H1 (cell line): ENCODE results near the gene EFCAB10. TPM values are rescaled to one million over a fixed set of nuclear protein-coding genes. Genes with fewer than 3 reads are reported as not detected.

Source experiments
- CTCF ChIA-PET: fragments of 300-600 bp; sonication (Branson Sonifier 250); formaldehyde crosslinking; loops from one replicate; lab custom pipeline; 2021; ENCODE audit not compliant: partially characterized antibody; lab: Charles Lee
- POLR2A ChIA-PET: fragments of 300-600 bp; sonication (Branson Sonifier 250); formaldehyde crosslinking; loops from one replicate; lab custom pipeline; 2021; ENCODE audit warnings: inconsistent platforms; ENCODE audit not compliant: partially characterized antibody; lab: Charles Lee
- DNase-seq, 2 experiments: peaks; one replicate each; pipeline versions ENCODE4 v3.0.0 to v3.0.0-alpha.2; 2010 to 2022; ENCODE audit warnings: low spot score in 2 of 2, low read depth in 1 of 2, mixed read lengths in 1 of 2
- FAIRE-seq: peaks from 2 replicates; lab custom pipeline; 2011; peaks lifted over from hg19 to GRCh38; lab: Jason Lieb, UNC
- H2AFZ ChIP-seq: 2 replicates; pipeline ENCODE4 v1.8.1; 2012; ENCODE audit warnings: low read length, inconsistent platforms
- H2AK5ac ChIP-seq: 2 replicates; pipeline ENCODE4 v1.6.1; 2013; ENCODE audit warnings: low read depth, low read length
- H2BK120ac ChIP-seq: replicated peaks from 2 replicates; pipeline ENCODE3; 2013; ENCODE audit warnings: low read depth, low read length, inconsistent platforms
- H2BK12ac ChIP-seq: 2 replicates; pipeline ENCODE4 v1.6.1; 2013; ENCODE audit warnings: low read depth, low read length
- H2BK15ac ChIP-seq: 2 replicates; pipeline ENCODE4 v1.6.1; 2013; ENCODE audit warnings: low read length
- H2BK20ac ChIP-seq: 2 replicates; pipeline ENCODE4 v1.6.1; 2013; ENCODE audit warnings: low read length
- H2BK5ac ChIP-seq: 2 replicates; pipeline ENCODE4 v1.6.1; 2013; ENCODE audit warnings: low read depth, low read length
- H3K14ac ChIP-seq: 2 replicates; pipeline ENCODE4 v1.6.1; 2013; ENCODE audit warnings: inconsistent platforms; ENCODE audit not compliant: insufficient read length
- H3K18ac ChIP-seq: 2 replicates; pipeline ENCODE4 v1.6.1; 2013; ENCODE audit warnings: low read length; ENCODE audit errors: extremely low read depth
- H3K23ac ChIP-seq: 2 replicates; pipeline ENCODE4 v1.6.1; 2013; ENCODE audit warnings: inconsistent platforms; ENCODE audit not compliant: insufficient read length
- H3K23me2 ChIP-seq: 2 replicates; pipeline ENCODE4 v1.6.1; 2013; ENCODE audit warnings: low read depth, low read length
- H3K27ac ChIP-seq: 2 replicates; pipeline ENCODE4 v1.6.1; 2011; ENCODE audit warnings: low read depth, low read length, inconsistent platforms
- H3K27me3 ChIP-seq, 4 experiments: replicated peaks in 1 of 4; 1 replicate in 1 of 4; 2 replicates in 3 of 4; pipeline versions ENCODE4 v1.6.1 to v1.8.1; 2011 to 2013; ENCODE audit warnings: low read length in 3 of 4, mild to moderate bottlenecking in 3 of 4, inconsistent platforms in 2 of 4, mixed read lengths in 2 of 4, moderate library complexity in 1 of 4; ENCODE audit not compliant: control insufficient read depth in 3 of 4, insufficient read depth in 3 of 4; ENCODE audit errors: extremely low read depth in 1 of 4
- H3K36me3 ChIP-seq, 4 experiments: 2 replicates each; pipeline versions ENCODE4 v1.6.1 to v1.8.1; 2011 to 2013; ENCODE audit warnings: mild to moderate bottlenecking in 4 of 4, low read length in 3 of 4, moderate library complexity in 2 of 4, control low read depth in 1 of 4, inconsistent platforms in 1 of 4; ENCODE audit not compliant: insufficient read depth in 4 of 4, control insufficient read depth in 2 of 4
- H3K4ac ChIP-seq: replicated peaks from 2 replicates; pipeline ENCODE3; 2013; ENCODE audit warnings: low read length, low read depth, mixed read lengths, inconsistent platforms; ENCODE audit not compliant: insufficient read length
- H3K4me1 ChIP-seq, 4 experiments: replicated peaks in 1 of 4; 1 replicate in 1 of 4; 2 replicates in 3 of 4; pipeline versions ENCODE4 v1.6.1 to v1.8.1; 2011 to 2013; ENCODE audit warnings: low read length in 3 of 4, inconsistent platforms in 2 of 4, mixed read lengths in 1 of 4; ENCODE audit not compliant: insufficient read depth in 4 of 4, control insufficient read depth in 3 of 4
- H3K4me2 ChIP-seq, 2 experiments: 2 replicates each; pipeline versions ENCODE4 v1.6.1 to v1.8.1; 2011 to 2013; ENCODE audit warnings: low read depth in 2 of 2, low read length in 2 of 2, control low read depth in 1 of 2, inconsistent platforms in 1 of 2, mild to moderate bottlenecking in 1 of 2; ENCODE audit not compliant: insufficient read depth in 1 of 2
- H3K4me3 ChIP-seq, 4 experiments: fragments of 200-600, 300-600 bp in 1 of 4; sonication (generic), shearing (Covaris generic), sonication (Bioruptor Twin) in 1 of 4; 2 replicates each; pipeline versions ENCODE4 v1.5.1 to v1.8.1; 2011 to 2016; ENCODE audit warnings: low read length in 4 of 4, low read depth in 3 of 4, control low read depth in 2 of 4, inconsistent platforms in 2 of 4, mild to moderate bottlenecking in 2 of 4, mixed read lengths in 1 of 4, moderate library complexity in 1 of 4; ENCODE audit not compliant: insufficient read depth in 2 of 4; ENCODE audit errors: extremely low read depth in 1 of 4
- H3K56ac ChIP-seq: replicated peaks from 2 replicates; pipeline ENCODE3; 2013; ENCODE audit warnings: low read depth, mild to moderate bottlenecking, mixed read lengths, low read length, inconsistent platforms; ENCODE audit not compliant: insufficient read length
- H3K79me1 ChIP-seq: 2 replicates; pipeline ENCODE4 v1.6.1; 2013; ENCODE audit warnings: low read depth, low read length, control low read depth
- H3K79me2 ChIP-seq, 2 experiments: 2 replicates each; pipeline versions ENCODE4 v1.6.1 to v1.8.1; 2012 to 2013; ENCODE audit warnings: low read length in 2 of 2, mild to moderate bottlenecking in 2 of 2, inconsistent platforms in 1 of 2; ENCODE audit not compliant: insufficient read depth in 2 of 2, control insufficient read depth in 1 of 2
- H3K9ac ChIP-seq, 4 experiments: replicated peaks in 1 of 4; 1 replicate in 1 of 4; 2 replicates in 3 of 4; pipeline versions ENCODE4 v1.6.1 to v1.8.1; 2011 to 2013; ENCODE audit warnings: low read depth in 3 of 4, low read length in 3 of 4, control low read depth in 2 of 4, mild to moderate bottlenecking in 2 of 4, moderate library complexity in 2 of 4, inconsistent platforms in 1 of 4; ENCODE audit errors: extremely low read depth in 1 of 4
- H3K9me3 ChIP-seq, 2 experiments: 2 replicates each; pipeline versions ENCODE4 v1.6.1 to v1.8.1; 2012 to 2013; ENCODE audit warnings: mild to moderate bottlenecking in 2 of 2, moderate library complexity in 2 of 2, control low read depth in 1 of 2, inconsistent platforms in 1 of 2, low read depth in 1 of 2, low read length in 1 of 2, mixed read lengths in 1 of 2; ENCODE audit not compliant: insufficient read depth in 2 of 2
- H4K20me1 ChIP-seq, 2 experiments: replicated peaks in 1 of 2; 2 replicates each; pipeline versions ENCODE3 to v1.8.1; 2011 to 2013; ENCODE audit warnings: inconsistent platforms in 2 of 2, low read length in 2 of 2, mild to moderate bottlenecking in 1 of 2; ENCODE audit not compliant: insufficient read depth in 2 of 2, control insufficient read depth in 1 of 2
- H4K5ac ChIP-seq: 2 replicates; pipeline ENCODE4 v1.6.1; 2013; ENCODE audit warnings: low read length, low read depth, mixed read lengths, inconsistent platforms; ENCODE audit not compliant: insufficient read length
- H4K8ac ChIP-seq: 2 replicates; pipeline ENCODE4 v1.8.0; 2013; ENCODE audit warnings: mild to moderate bottlenecking, moderate library complexity, low read length, inconsistent platforms; ENCODE audit not compliant: insufficient read depth; ENCODE audit errors: extremely low read depth
- H4K91ac ChIP-seq: replicated peaks from 2 replicates; pipeline ENCODE3; 2013; ENCODE audit warnings: low read length, mixed read lengths, inconsistent platforms; ENCODE audit not compliant: insufficient read length
- ASH2L ChIP-seq: fragments of 200-600, 300-600 bp; sonication (generic); IDR thresholded peaks from one replicate; pipeline ENCODE4 v1.7.1; 2017; ENCODE audit warnings: low read length
- ATF2 ChIP-seq: IDR thresholded peaks from 2 replicates; pipeline ENCODE4 v1.6.1; 2012; ENCODE audit warnings: low read length, inconsistent platforms
- CBX5 ChIP-seq: fragments of 300-800, 300-1000 bp; sonication (generic); IDR thresholded peaks from 2 replicates; pipeline ENCODE4 v1.7.1; 2016; ENCODE audit warnings: antibody characterized with exemption, low read length, low read depth
- EP300 ChIP-seq, 2 experiments: IDR thresholded peaks; 1 replicate in 1 of 2; 2 replicates in 1 of 2; pipeline ENCODE4 v1.6.1; 2011 to 2012; ENCODE audit warnings: low read depth in 2 of 2, low read length in 2 of 2, mild to moderate bottlenecking in 2 of 2, borderline replicate concordance in 1 of 2, inconsistent platforms in 1 of 2, moderate library complexity in 1 of 2
- HDAC6 ChIP-seq: IDR thresholded peaks from one replicate; pipeline ENCODE4 v1.7.1; 2012; ENCODE audit warnings: low read depth, mild to moderate bottlenecking, inconsistent platforms, low read length, moderate library complexity
- JUN ChIP-seq: IDR thresholded peaks from 2 replicates; pipeline ENCODE4 v1.6.1; 2011; ENCODE audit warnings: low read depth, mild to moderate bottlenecking, improper control_type of control experiment, low read length
- KDM1A ChIP-seq: fragments of 200-600, 300-600 bp; sonication (generic); IDR thresholded peaks from 2 replicates; pipeline ENCODE4 v1.7.1; 2016; ENCODE audit warnings: mild to moderate bottlenecking, low read length, borderline replicate concordance
- POLR2A ChIP-seq, 2 experiments: IDR thresholded peaks; 1 replicate in 1 of 2; 2 replicates in 1 of 2; pipeline ENCODE4 v1.6.1; 2011; ENCODE audit warnings: low read depth in 2 of 2, low read length in 2 of 2, mild to moderate bottlenecking in 2 of 2; ENCODE audit errors: control extremely low read depth in 1 of 2
- TAF1 ChIP-seq: IDR thresholded peaks from 2 replicates; pipeline ENCODE4 v1.6.1; 2011; ENCODE audit warnings: mild to moderate bottlenecking, low read depth, low read length
- TEAD4 ChIP-seq: IDR thresholded peaks from 2 replicates; pipeline ENCODE4 v1.6.1; 2012; ENCODE audit warnings: low read depth, low read length, inconsistent platforms, mixed read lengths
- WGBS, 2 experiments: shearing (Covaris generic) in 1 of 2; methylation state at CpG; one replicate each; pipeline versions ENCODE4 v1.1.6 to v1.1.7; 2013 to 2015; ENCODE audit warnings: low lambda C conversion rate in 2 of 2, mixed read lengths in 2 of 2, inconsistent platforms in 1 of 2, low coverage in 1 of 2, missing lambda C conversion rate in 1 of 2; ENCODE audit not compliant: insufficient replicate concordance in 2 of 2, insufficient coverage in 1 of 2, insufficient read length in 1 of 2; ENCODE audit errors: extremely low coverage in 1 of 2, missing lambda C conversion rate in 1 of 2; 5-methylcytosine and 5-hydroxymethylcytosine counted together
- polyA plus RNA-seq, 7 experiments: library from polyadenylated mRNA; depleted of rRNA in 3 of 7; stranded (reverse) in 5 of 7; unstranded in 2 of 7; fragments of >200 nt in 5 of 7; fragments of 200-250 nt in 2 of 7; gene quantifications; 1 replicate in 5 of 7; 2 replicates in 1 of 7; 4 replicates in 1 of 7; pipeline versions ENCODE4 v1.2.1 to v1.2.3, GENCODE V29; 2011 to 2013; ENCODE audit warnings: missing spikeins in 2 of 7, mixed read lengths in 2 of 7
- total RNA-seq: library from RNA; stranded (reverse); fragmentation: NEBNext Ultra II Directional; extraction: Animal tissue kit (Norgen Biotek cat#: 25700); gene quantifications from 2 replicates; pipeline ENCODE4 v1.2.1, GENCODE V29; 2021

EFCAB10 gene
- total and polyA plus RNA-seq, 2 of the 8 experiments (the other 6 are each of a cell fraction or from before 2014, with no cell fraction given), result 0.80 to 3.1 TPM

- no peak overlapping the region for H4K5ac ChIP-seq
- H3K4me3 ChIP-seq, result no peak overlapping the region
- H3K9me3 ChIP-seq, result peaks cover 0 to 5% of the 10 kb centered on the region in 2 experiments; a peak in 3 of 4 replicates
- H2BK12ac ChIP-seq, result no peak overlapping the region
- H2AFZ ChIP-seq, result no peak overlapping the region
- H3K27ac ChIP-seq, result no peak overlapping the region
- H3K14ac ChIP-seq, result no peak overlapping the region
- H3K79me1 ChIP-seq, result no peaks in the 10 kb centered on the region
- H2BK5ac ChIP-seq, result no peak overlapping the region
- POLR2A ChIA-PET, result interaction anchor here (0.8 to 12.8 kb wide), 6 partner anchors 10 to 125 kb away, joined by 3 to 57 read pairs (median 3); no protein-coding TSS in a partner anchor
- no peak overlapping the region for H2BK120ac ChIP-seq
- H3K9ac ChIP-seq, result no peak overlapping the region
- H3K4me1 ChIP-seq, result no peaks in the 10 kb centered on the region
- H4K8ac ChIP-seq, result no peak overlapping the region
- H4K91ac ChIP-seq, result no peak overlapping the region
- CTCF ChIA-PET, result interaction anchor here (1.0 to 1.4 kb wide), 2 partner anchors 29 to 33 kb away, joined by 4 to 5 read pairs; no protein-coding TSS in a partner anchor
- no peak overlapping the region for H2AK5ac ChIP-seq
- no peaks in the 10 kb centered on the region for H3K23me2 ChIP-seq
- no peak overlapping the region for H3K4ac ChIP-seq
- no peak overlapping the region for H3K18ac ChIP-seq
- H3K23ac ChIP-seq, result no peak overlapping the region
- peaks cover 5 to 59% (median 30%) of the 10 kb centered on the region in 4 experiments; a peak in 7 of 8 replicates for H3K36me3 ChIP-seq
- DNase-seq (no peak), FAIRE-seq (no peak)
- no peaks in the 10 kb centered on the region for H3K27me3 ChIP-seq
- no peak overlapping the region for H2BK15ac ChIP-seq
- WGBS, 2 experiments, result 96% methylated on average over 15 of the region's 15 CpGs; no CpG with 5 or more reads in 1 of the 2 experiments
- peaks cover 0 to 55% of the 10 kb centered on the region in 2 experiments; a peak in 3 of 4 replicates for H3K79me2 ChIP-seq
- H2BK20ac ChIP-seq, result no peak overlapping the region
- H4K20me1 ChIP-seq, result peaks cover 2 to 8% of the 10 kb centered on the region in 2 experiments
- H3K56ac ChIP-seq, result no peak overlapping the region
- H3K4me2 ChIP-seq, result no peak overlapping the region
- TF ChIP-seq KDM1A (no peak), TEAD4 (no peak), JUN (no peak), TAF1 (no peak), ATF2 (no peak), HDAC6 (no peak), EP300 (IDR thresholded peaks at IDR 0.05; ENCODE audit: borderline replicate concordance in 1 of 2, low read depth in 2 of 2, low read length in 2 of 2) (no peak), POLR2A (IDR thresholded peaks at IDR 0.05; ENCODE audit: control extremely low read depth in 1 of 2, low read depth in 2 of 2, low read length in 2 of 2) (no peak), CBX5 (no peak), ASH2L (no peak)
Observed at GRCh38 chr7:105623906-105624305, 42.6 kb upstream of the EFCAB10 start.
